Vagina (tissue), 2 donors: ENCODE data around the gene UQCR11. TPM values are rescaled to one million over a fixed set of nuclear protein-coding genes. Genes with fewer than 3 reads are reported as not detected.
A peak's percentile ranks its signal among the peaks of the same experiment; 100 is the strongest.

Experiments used
- DNase-seq, 2 donors: peaks; one replicate each; pipeline ENCODE4 v3.0.0-alpha.2; 2017; ENCODE audit errors: extremely low spot score in 2 of 2
- H3K27ac ChIP-seq: fragments of 200-600 bp; sonication (generic); one replicate; pipeline ENCODE4 v1.5.1; 2019
- H3K27me3 ChIP-seq: fragments of 200-600 bp; sonication (generic); one replicate; pipeline ENCODE4 v1.5.1; 2019
- H3K36me3 ChIP-seq, 2 donors: fragments of 200-600 bp; sonication (generic); one replicate each; pipeline ENCODE4 v1.5.1; 2017 to 2019
- H3K4me1 ChIP-seq: fragments of 200-600 bp; sonication (generic); one replicate; pipeline ENCODE4 v1.5.1; 2019
- H3K4me3 ChIP-seq, 2 donors: fragments of 200-600 bp; sonication (generic); 1 replicate in 1 of 2; 2 replicates in 1 of 2; pipeline ENCODE4 v1.5.1; 2016 to 2019
- H3K9me3 ChIP-seq: fragments of 200-600 bp; sonication (generic); one replicate; pipeline ENCODE4 v1.5.1; 2019
- POLR2A ChIP-seq, 2 donors: fragments of 450-650 bp; IDR thresholded peaks; one replicate each; pipeline ENCODE4 v1.6.1; 2017; ENCODE audit warnings: antibody characterized with exemption in 2 of 2, mild to moderate bottlenecking in 2 of 2, moderate library complexity in 2 of 2
- POLR2AphosphoS5 ChIP-seq, 2 donors: sonication (generic); formaldehyde crosslinking; IDR thresholded peaks; one replicate each; pipeline ENCODE4 v1.9.0; 2017; ENCODE audit warnings: antibody characterized with exemption in 2 of 2, mild to moderate bottlenecking in 2 of 2, low read depth in 1 of 2; ENCODE audit not compliant: insufficient read depth in 1 of 2
- intact Hi-C: fragments of 100-400 bp; cut with DNase I; formaldehyde crosslinking; loops from one replicate; pipeline ENCODE4 v1.15.1; 2023
- total RNA-seq: library from RNA; depleted of rRNA; stranded (reverse); fragments of >200 nt; gene quantifications from one replicate; pipeline ENCODE4 v1.2.3, GENCODE V29; 2016
- TF ChIP-seq, protein P1 (sequence below), 3 experiments: fragments of 450-650 bp in 2 of 3; fragments of 200-600 bp in 1 of 3; sonication (generic) in 1 of 3; IDR thresholded peaks; one replicate each; pipeline ENCODE4 v1.5.1; 2017 to 2019; ENCODE audit warnings: antibody characterized with exemption in 3 of 3, mild to moderate bottlenecking in 2 of 3, moderate library complexity in 2 of 3

The UQCR11 gene
- total RNA-seq, 1 donor from 2014 or later: 79.8 TPM

- H3K27me3 ChIP-seq: no peaks in the 10 kb centered on the region
- TF ChIP-seq POLR2AphosphoS5 (IDR thresholded peaks at IDR 0.05; ENCODE audit: insufficient read depth in 1 of 2, low read depth in 1 of 2): no peak
- TF ChIP-seq, protein P1, sequence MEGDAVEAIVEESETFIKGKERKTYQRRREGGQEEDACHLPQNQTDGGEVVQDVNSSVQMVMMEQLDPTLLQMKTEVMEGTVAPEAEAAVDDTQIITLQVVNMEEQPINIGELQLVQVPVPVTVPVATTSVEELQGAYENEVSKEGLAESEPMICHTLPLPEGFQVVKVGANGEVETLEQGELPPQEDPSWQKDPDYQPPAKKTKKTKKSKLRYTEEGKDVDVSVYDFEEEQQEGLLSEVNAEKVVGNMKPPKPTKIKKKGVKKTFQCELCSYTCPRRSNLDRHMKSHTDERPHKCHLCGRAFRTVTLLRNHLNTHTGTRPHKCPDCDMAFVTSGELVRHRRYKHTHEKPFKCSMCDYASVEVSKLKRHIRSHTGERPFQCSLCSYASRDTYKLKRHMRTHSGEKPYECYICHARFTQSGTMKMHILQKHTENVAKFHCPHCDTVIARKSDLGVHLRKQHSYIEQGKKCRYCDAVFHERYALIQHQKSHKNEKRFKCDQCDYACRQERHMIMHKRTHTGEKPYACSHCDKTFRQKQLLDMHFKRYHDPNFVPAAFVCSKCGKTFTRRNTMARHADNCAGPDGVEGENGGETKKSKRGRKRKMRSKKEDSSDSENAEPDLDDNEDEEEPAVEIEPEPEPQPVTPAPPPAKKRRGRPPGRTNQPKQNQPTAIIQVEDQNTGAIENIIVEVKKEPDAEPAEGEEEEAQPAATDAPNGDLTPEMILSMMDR (IDR thresholded peaks at IDR 0.05): no peak
- TF ChIP-seq POLR2A (IDR thresholded peaks at IDR 0.05): no peak
- H3K4me1 ChIP-seq: peaks cover 11% of the 10 kb centered on the region
- intact Hi-C loops: no loop called here
- H3K9me3 ChIP-seq: no peaks in the 10 kb centered on the region
- no peak overlapping the region for H3K27ac ChIP-seq
- DNase-seq: no peak
- no peaks in the 10 kb centered on the region for H3K36me3 ChIP-seq
- no peak overlapping the region for H3K4me3 ChIP-seq
Observed at GRCh38 chr19:1570836-1571235, 34.4 kb downstream of the UQCR11 start.

GRCh38 chr19:1569997-1570396, 35.3 kb downstream of the UQCR11 start:
- H3K4me1 ChIP-seq: peaks cover 18% of the 10 kb centered on the region
- no peak for DNase-seq
- H3K4me3 ChIP-seq: no peak overlapping the region
- no peaks in the 10 kb centered on the region for H3K36me3 ChIP-seq
- intact Hi-C loops: no loop called here
- no peaks in the 10 kb centered on the region for H3K9me3 ChIP-seq
- H3K27me3 ChIP-seq: no peaks in the 10 kb centered on the region
- TF ChIP-seq POLR2A (IDR thresholded peaks at IDR 0.05): no peak
- TF ChIP-seq POLR2AphosphoS5 (IDR thresholded peaks at IDR 0.05; ENCODE audit: insufficient read depth in 1 of 2, low read depth in 1 of 2): no peak
- TF ChIP-seq, protein P1 (IDR thresholded peaks at IDR 0.05): no peak
- no peak overlapping the region for H3K27ac ChIP-seq

- TF ChIP-seq POLR2A (IDR thresholded peaks at IDR 0.05): no peak
- TF ChIP-seq, protein P1 (IDR thresholded peaks at IDR 0.05): no peak
- TF ChIP-seq POLR2AphosphoS5 (IDR thresholded peaks at IDR 0.05; ENCODE audit: insufficient read depth in 1 of 2, low read depth in 1 of 2): no peak
- H3K4me3 ChIP-seq: peak within 1 kb of the TSS; percentile 49 to 74
- H3K9me3 ChIP-seq: no peaks in the 10 kb centered on the region
- no peaks in the 10 kb centered on the region for H3K27me3 ChIP-seq
- no peaks in the 10 kb centered on the region for H3K36me3 ChIP-seq
- no peak for DNase-seq
- peak within 1 kb of the TSS; percentile 78 for H3K27ac ChIP-seq
- intact Hi-C loops: no loop called here
- H3K4me1 ChIP-seq: peaks cover 18% of the 10 kb centered on the region
Observed at GRCh38 chr19:1568320-1569019, 36.8 kb downstream of the UQCR11 start, which contains the start of gene MEX3D. Gene MEX3D (minus strand): TSS chr19:1568325. CDS start chr19:1568058, 267 bp downstream.

DNA sequence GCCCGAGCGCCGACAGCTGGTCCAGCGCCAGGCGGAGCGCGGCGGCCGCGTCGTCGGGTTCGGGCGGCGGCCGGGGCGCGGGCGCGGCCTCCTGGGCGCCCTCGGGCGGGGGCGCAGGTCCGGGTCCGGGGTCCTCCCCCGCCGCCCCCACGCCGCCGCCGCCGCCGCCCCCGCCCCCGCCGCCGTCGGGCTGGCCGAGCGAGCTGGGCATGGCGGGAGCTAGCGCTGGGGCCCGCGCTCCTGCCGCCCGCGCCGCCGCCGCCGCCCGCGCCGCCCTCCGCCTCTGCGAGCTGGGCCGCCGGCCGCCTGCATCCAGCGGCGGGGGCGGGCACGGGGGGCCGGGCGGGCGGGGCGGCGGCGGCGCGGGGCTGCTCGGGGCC, 37.4 kb downstream of the UQCR11 start:
- Histone ChIP-seq H3K4me3 (peak overlapping the region in 1 of 2 donors; percentile 74), H3K36me3 (no peaks in the 10 kb centered on the region), H3K27me3 (no peaks in the 10 kb centered on the region), H3K27ac (no peak overlapping the region), H3K9me3 (no peaks in the 10 kb centered on the region), H3K4me1 (peaks cover 18% of the 10 kb centered on the region)
- TF ChIP-seq POLR2AphosphoS5 (IDR thresholded peaks at IDR 0.05; ENCODE audit: insufficient read depth in 1 of 2, low read depth in 1 of 2) (no peak), POLR2A (IDR thresholded peaks at IDR 0.05) (no peak)
- TF ChIP-seq, protein P1 (IDR thresholded peaks at IDR 0.05): no peak
- intact Hi-C loops: no loop called here
- no peak for DNase-seq

GRCh38 chr19:1567116-1567847, 38.0 kb downstream of the UQCR11 start:
- peak overlapping the region; percentile 78 for H3K27ac ChIP-seq
- TF ChIP-seq POLR2AphosphoS5 (IDR thresholded peaks at IDR 0.05; ENCODE audit: insufficient read depth in 1 of 2, low read depth in 1 of 2): no peak
- TF ChIP-seq, protein P1 (IDR thresholded peaks at IDR 0.05): no peak
- no peak for TF ChIP-seq POLR2A (IDR thresholded peaks at IDR 0.05)
- H3K9me3 ChIP-seq: no peaks in the 10 kb centered on the region
- no peaks in the 10 kb centered on the region for H3K36me3 ChIP-seq
- peak overlapping the region; percentile 49 to 74 for H3K4me3 ChIP-seq
- DNase-seq: no peak
- H3K27me3 ChIP-seq: no peaks in the 10 kb centered on the region
- peaks cover 18% of the 10 kb centered on the region for H3K4me1 ChIP-seq
- intact Hi-C loops: no loop called here
